Nucleus accumbens (tissue), 56 donors: ENCODE results near the gene TFDP2.
"Not testable (repeated sequence)": the region's sequence is repeated elsewhere in the genome, so short reads cannot be mapped to it uniquely, and the experiment has no call there.

Experiments
- DNase-seq, 56 donors: peaks; one replicate each; lab custom pipeline; 2025; lab: John Stamatoyannopoulos, UW

The TFDP2 gene

DNA sequence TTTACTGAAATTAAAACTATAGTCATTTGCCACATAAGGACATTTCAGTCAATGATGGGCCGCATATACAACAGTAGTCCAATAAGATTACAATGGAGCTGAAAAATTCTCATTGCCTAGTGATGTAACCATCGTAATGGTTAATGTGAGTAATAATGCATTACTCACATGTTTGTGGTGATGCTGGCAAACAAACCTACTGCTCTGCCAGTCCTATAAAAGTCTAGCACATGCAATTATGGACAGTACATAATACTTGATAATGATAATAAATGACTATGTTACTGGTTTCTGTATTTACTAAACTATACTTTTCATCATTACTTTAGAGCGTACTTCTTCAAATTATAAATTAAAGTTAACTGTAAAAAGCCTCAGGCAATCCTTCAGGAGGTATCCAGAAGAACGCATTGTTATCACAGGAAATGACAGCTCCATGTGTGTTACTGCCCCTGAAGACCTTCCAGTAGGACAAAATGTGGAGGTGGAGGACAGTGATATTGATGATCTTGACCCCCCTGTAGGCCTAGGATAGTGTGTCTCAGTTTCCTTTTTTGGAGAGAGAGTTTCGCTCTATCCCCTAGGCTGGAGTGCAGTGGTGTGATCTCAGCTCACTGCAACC lies 170.2 kb downstream of the TFDP2 start:
- DNase-seq, result no peak

DNA sequence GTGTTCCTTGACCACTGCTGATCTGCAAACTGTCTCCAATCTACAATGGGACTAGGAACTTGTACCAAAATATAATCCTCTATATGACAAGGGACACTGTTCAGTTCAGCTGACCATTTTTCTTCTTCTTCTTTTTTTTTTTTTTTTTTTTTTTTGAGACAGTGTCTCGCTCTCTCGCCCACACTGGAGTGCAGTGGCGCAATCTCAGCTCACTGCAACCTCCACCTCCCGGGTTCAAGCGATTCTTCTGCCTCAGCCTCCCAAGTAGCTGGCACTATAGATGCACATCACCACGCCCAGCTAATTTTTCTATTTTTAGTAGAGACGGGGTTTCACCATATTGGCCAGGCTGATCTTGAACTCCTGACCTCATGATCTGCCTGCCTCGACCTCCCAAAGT lies 174.6 kb downstream of the TFDP2 start:
- DNase-seq, result not testable (repeated sequence)

DNA sequence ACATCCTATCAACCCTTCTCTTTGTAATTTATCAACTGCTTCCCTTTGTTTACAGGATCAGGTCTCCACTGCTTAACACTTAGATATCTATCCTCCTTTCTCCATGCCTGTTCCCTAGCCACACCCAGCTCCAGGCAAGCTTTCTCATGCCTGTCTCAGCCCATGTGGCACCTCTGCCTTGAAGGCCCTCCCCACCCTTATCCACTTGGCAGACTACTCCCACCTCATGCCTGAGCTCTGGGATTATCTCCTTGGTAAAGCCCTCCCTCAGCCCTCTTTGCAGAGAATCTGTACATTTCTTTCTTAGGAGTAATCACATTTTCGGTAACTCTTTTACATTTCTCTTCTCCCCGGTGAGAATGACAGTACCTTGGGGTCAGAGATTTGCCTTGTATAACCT lies 176.9 kb downstream of the TFDP2 start:
- peak in 1 of 56 donors; percentile 1 for DNase-seq

DNA sequence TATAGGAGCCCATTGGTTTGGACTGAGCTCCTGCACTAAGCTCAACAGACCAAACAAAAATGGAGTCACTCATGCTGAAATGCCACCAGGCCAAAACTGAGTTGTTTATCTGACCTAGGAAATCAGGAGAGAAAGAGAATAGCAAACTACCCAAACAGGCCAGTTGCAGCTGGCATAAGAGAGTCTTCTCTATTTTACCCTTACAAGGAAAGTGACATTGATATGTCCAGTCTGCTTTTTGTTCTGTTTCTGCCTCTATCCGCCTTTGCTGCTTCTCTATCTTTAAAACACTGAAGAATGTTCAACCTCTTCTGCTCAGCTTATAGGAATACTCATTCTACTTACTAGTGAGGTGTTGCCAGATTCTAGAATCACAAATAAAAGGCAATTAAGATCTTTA lies 177.8 kb downstream of the TFDP2 start:
- DNase-seq, result no peak

DNA sequence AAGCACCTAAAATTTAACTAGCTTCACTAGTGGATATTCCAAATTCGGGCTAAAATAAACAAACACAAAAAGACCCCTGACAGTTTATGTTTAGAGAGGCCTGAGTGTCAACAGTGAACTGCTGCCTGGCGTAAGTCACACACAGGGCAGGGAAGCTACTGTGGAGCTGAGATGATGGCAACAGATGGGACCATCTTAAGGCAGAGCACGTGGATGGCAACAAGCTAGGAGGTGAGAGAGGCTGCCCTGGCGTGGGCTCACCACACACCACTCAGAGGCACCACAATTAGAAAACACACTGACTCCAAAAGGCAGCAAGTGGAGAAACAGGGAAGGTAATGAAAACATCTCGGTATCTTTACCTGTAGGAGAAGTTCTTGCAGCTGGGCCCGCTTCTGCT lies 179.6 kb downstream of the TFDP2 start:
- DNase-seq, result no peak

DNA sequence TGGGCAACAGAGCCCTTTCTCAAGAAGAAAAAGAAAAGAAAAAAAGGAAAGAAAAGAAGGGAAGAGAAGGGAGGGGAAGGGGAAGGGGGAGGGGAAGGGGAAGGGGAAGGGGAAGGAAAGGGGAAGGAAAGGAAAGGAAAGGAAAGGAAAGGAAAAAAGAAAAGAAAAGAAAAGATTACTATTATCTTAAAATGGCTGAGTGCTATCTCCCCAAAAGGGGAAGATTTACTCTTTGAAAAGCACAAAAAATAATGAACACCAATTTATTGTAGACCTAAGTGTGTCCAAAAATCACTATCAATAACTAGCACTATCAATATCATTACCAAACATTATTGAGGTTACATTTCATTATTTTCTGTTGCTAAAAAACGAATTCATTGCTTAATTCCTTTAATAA lies 183.9 kb downstream of the TFDP2 start:
- no peak for DNase-seq

DNA sequence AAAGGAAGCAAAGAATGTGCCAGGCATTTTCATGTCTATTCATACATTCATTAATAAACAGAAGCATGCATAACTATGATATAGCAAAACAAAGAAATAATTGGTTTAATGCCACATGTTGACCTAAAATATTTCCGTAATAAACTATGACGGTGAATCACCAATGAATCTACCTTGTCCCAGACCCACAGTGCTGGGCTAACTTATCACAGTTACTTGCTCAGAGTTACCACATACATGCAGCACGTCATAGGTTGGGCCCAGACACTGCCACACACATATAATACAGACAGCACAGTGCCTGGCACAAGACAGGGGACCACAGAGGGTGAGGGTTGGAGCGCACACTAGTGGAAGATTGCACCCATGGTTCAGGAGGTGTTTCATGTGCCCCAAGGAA lies 186.0 kb downstream of the TFDP2 start:
- no peak for DNase-seq

DNA sequence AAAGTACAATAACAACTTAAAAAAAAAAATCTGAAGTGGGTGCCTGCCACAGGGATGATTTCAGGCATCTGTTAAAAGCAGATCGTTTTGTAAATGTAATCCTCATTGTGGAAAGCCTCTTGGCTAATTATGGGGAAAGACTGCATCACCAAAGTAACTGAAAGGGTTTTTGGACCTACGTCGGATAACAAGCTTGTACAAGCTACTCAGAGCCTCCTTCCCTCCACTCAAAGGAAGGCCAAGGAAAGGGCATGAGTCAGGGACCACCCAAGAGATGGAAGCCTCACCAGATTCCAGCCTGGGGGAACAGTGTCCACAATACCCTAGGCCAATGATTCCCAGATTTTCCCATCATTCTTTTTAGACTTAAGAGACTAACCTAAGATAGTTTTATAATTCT lies 188.6 kb downstream of the TFDP2 start:
- no peak for DNase-seq

DNA sequence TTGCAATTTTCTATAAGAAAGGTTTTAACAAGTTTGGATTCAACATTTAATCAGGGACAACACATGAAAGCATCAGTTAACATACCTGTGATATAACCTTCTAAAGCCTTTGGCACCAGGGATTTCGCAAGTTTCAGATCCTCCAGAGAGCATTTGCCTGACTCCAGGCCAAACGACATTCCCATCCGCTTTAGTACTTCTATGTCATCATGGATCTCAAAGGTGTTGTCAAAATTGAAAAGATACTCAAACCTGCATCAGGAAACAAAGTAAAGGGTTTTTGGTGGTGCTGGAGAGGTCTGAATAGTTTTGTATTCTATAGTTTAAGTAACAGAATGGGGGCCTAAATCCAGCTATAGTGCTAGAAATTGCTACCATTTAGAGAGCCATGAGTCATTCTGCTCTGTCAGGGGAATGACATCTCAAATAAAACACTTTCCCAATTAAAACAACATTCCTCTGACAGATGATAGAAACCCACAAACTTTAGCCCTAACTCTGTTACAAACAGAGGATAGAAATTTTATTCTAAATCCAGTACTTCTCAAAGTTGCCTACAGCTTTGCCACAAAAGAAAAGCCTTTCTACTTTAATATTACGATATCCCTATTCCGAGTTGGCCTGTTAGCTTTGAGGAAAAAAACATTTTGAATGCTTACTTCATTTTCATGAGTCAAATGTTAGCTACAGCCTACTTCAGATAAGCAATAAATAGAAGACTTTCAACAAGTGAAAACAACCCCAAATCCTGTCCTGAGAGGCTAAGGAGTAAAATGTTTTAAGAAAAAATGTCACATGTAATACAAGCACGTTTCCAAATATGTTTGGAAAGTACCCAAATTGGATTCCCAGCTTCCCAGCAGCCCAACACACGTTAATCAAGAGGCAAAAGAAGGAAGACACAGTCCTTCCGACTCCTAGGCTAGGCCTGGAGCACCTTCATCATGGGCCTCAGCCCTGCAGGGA lies 189.5 kb downstream of the TFDP2 start:
- no peak for DNase-seq

DNA sequence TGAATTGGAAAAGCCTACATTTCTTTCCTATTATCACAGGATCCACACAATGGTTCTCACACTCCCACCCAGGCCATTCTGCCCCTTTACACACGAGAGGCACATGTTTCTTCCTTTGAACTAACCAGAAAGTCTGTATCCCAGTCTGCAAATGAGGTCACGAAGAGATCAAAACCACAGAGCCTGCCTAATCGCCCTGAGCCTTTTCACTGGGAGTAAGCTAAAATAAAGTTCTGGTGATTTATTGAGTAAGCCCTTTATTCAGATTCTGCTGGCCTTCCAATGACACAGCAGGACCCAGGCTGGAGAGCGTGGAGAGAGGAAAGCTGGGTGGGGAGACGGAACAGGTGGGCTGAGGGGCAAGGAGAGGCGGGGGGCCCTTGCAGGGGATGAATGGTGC lies 194.2 kb downstream of the TFDP2 start:
- DNase-seq, result no peak

DNA sequence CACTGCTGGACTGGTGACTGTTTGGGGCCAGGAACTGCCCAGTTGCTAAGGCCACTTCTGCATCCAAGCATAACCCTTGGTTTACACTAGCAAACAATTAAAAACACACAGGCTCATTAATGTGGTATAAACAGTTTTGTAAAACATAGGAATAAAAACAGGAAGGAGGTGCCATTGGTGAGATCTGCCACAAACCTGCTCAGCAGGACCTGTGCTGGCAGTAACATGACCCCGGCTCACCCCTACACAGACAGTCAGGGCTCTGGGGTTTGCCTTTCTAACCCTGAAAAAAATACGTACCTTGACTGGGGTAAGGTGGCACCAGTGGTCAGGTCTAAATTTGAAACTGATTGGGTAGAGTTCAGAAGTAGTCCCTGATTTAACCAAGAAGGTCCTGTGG lies 196.7 kb downstream of the TFDP2 start:
- no peak for DNase-seq

DNA sequence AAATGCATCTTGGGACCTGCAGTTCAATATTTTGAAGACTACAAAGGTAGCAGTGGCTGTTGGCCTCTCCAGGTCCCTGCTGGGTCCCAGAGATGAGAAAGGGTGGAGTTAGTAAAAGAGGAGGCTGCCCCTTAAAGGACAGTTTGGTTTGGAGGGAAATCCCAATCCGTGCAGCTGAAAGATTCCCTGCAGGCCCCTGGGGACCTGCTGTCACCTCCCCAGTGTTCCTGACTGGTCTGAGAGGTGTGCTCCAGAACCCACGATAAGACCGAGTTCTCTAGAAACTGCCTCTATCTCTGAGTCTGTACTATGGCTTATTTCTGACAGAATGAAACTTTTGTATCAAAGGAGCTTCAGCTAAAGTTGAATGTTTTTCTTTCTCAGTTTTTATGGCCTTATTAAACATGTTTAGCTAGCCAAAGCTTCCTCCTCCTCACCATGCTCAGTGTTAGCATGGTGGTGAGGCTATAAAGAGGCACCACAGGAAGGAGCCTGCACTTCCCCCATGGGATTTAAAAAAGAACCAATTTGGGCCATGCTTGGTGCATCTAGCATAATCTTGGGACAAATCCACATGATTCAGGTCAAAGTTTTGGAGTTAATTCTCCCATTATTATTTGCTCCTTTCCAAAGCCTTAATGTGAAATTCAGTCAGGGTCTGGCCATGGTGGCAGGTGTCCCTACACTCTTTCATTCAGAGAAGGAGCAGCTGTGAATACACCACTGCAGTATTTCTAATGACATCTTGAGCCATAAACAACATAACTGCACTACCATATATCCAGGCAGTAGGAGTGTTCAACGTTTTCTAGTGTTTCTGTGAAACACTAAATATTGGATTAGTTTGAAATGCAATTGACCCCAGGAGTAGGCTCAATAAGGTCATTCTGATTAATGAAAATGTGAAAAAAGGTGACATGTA lies 198.5 kb downstream of the TFDP2 start:
- DNase-seq, result no peak

DNA sequence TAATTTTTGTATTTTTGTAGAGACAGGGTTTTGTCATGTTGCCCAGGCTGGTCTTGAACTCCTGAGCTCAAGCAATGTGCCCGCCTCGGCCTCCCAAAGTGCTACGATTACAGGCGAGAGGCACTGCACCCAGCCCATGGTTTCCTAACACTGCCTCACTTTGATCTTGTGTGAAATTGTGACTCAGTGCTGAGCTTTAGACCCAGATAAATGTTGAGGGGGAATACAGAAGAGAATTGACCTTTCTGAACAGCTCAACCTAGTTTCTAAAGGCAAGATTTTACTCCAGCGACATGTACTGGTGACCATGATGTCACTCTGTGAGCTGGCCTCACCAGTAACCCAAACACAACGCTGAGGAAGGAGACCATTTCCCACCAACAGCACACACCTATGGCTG lies 199.4 kb downstream of the TFDP2 start:
- DNase-seq, result no peak

DNA sequence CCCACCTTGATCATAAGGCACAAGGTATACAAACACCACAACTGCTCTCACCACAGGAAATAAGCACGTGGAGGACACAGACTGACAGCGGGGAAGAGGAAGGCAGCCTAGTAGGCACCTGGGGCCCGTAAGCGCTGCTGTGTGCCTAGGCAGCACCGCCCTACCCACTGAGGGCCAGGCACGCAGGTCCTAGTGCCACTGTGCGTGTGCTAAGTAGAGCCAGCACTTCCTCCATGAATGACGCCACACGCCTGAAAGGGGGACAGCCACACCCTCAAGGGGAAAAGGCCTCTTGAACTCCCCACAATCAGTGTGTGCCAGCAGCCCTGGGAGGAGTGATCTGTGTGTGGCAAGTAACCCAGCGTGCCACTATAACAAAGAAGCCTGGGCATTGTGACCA lies 199.9 kb downstream of the TFDP2 start:
- DNase-seq, result no peak

DNA sequence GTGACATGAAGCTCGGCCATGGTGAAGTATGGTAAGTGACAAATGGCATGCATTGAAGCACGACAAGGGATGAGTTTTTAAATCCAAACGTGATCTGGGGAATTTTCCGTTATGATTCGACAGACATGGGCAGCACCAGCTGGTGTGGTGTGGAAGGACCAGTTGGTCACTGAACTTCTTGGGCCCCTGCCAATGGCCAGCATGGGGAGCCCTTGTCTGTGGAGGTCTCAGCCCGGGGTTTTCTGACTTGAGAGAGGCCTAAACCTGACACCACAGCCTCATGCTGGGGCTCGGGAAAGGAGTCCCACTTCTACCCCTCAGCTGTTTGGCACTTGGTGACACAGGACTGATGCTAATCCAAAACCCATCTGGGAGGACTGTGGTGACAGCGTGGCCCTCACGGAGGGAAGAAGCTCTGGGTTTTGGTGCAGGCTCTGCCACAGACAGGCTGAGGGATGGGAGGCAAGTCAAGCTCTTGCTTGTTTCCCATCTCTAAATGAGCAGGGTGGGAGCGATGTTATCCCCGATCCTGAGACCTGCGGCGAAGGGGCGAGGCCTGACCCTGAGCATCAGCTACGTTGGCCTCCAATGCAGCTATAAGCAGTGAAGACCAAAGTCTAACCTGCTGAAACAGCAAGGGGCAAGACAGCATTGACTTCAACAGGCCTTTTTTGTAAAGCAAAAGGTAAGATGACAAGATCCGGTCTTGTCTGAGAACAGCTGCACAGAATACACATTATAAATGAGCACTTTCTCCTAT lies 203.4 kb downstream of the TFDP2 start:
- DNase-seq, result peak in 1 of 56 donors; percentile 5

DNA sequence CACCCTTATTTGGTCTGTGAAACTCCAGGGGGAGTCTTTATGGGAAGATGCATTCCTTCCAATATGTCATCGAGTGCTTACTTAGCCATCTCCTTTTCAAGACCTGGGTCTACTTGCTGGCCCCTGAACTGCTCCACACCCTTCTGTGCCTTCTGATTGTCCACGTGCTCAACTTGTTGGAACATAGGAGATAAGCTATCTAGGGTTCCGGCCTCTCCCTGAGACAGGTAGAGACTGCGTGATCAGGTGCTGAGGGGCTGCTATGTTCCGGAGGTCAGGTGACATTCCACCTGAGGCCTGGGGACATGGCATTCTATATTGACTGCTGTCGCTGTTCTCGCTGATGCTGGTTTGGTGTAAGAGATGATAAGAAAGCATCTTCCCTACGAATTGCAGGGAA lies 207.3 kb downstream of the TFDP2 start:
- no peak for DNase-seq

DNA sequence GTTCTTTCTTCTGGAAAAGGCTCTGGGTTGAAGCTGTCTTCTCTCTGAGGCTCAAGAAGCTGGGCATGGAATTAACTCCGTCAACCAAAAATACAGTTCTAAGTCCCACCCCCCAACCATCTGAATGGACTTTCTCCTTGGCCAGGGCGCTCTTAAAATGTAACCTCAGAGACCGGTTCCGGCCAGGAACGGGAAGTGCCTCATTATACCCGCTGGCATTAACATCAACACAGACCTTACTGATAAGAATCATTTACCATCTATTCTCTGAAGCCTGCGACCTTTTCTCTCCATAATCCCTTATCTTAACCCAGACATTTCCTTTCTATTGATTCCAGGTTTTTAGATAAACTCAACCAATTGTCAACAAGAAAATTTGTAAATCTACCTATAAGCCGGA lies 208.3 kb downstream of the TFDP2 start:
- no peak for DNase-seq

DNA sequence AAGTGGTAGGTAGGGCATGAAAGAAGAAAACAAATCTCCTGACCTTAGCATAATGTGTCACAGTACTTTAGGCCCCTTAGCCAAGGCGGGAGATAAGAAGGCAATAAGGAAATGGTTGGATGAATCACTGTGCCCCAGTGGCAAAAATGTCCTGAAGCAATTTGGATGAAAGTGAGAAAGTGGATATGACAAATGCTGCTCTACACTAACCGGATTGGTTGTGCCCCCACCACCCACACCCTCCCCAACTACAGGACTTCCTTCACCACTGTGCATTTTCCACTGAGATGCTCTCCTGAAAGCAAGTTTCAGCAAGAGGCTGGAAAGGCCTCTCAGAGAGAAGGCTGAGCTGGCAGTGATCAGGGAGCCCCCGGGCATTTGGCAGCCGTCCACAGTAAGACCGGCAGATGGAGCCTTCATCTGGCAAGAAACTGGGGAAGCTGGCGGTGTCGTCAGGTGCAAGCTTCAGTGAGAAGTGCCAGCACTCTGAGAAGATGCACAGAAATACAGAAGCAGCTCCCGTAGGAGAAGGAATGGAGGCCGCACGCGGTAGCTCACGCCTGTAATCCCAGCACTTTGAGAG lies 209.1 kb downstream of the TFDP2 start:
- DNase-seq, result peak in 17 of 56 donors; percentile 1 to 40 (median 11)

DNA sequence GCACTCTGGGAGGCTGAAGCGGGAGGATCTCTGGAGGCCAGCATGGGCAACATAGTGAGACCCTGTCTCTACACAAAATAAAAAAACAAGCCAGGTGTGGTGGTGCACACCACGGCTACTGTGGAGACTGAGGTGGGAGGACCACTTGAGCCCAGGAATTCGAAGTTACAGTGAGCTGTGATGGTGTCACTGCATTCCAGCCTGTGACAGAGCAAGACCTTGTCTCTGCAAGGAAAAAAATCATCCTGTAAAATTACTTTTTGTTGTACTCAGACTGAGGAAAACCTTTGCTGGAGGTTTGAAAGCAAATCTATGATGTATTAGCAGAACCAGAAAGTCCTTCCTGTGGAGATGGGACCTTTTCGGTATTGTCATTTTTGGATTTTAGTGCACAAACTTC lies 209.6 kb downstream of the TFDP2 start:
- DNase-seq, result no peak

DNA sequence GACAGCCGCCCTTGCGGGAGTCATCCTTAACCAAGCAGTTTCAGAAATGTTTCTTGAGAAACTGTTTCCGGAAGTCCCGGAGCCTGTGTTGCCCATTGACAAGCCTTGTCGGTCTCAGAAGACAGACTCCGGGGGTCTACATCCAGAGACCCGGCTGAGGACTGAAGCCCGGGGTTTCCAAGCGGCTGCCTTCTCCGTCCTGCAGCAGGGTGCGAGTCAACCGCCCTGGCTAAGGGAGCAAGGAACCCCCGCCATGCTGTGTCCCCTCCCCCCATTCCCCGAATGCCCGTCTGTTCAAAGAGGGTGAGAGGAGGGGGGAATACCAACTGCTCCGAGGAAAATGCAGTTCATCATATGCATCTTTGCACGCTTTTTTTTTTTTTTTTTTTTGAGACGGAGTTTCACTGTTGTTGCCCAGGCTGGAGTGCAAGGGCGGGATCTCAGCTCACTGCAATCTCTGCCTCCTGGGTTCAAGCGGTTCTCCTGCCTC lies 211.3 kb downstream of the TFDP2 start:
- DNase-seq, result no peak
